Neural cell (in vitro differentiated cells): ENCODE data around the gene AP3D1. TPM values are rescaled to one million over a fixed set of nuclear protein-coding genes. Genes with fewer than 3 reads are reported as not detected.

ENCODE experiments used
- H2AFZ ChIP-seq: fragments of 200-600, 300-800 bp; sonication (generic), shearing (Covaris generic); 2 replicates; pipeline ENCODE4 v1.6.0; 2014; ENCODE audit warnings: low read depth, mild to moderate bottlenecking, antibody characterized with exemption, low read length, moderate library complexity
- H3F3A ChIP-seq: fragments of 200-600 bp; shearing (Covaris generic); 2 replicates; pipeline ENCODE4 v1.6.1; 2016; ENCODE audit warnings: mild to moderate bottlenecking, moderate library complexity, mixed read lengths, antibody characterized with exemption, low read length; ENCODE audit not compliant: insufficient read depth, poor library complexity, severe bottlenecking
- H3K27ac ChIP-seq: fragments of 200-600, 300-800 bp; sonication (generic), shearing (Covaris generic); 2 replicates; pipeline ENCODE4 v1.5.1; 2014; ENCODE audit warnings: mild to moderate bottlenecking, low read length, moderate library complexity
- H3K27me3 ChIP-seq: fragments of 300-800, 200-600 bp; sonication (generic), shearing (Covaris generic); 2 replicates; pipeline ENCODE4 v1.6.0; 2014; ENCODE audit warnings: mild to moderate bottlenecking, low read depth, low read length, moderate library complexity; ENCODE audit not compliant: insufficient read depth
- H3K36me3 ChIP-seq: fragments of 300-800, 200-600 bp; sonication (generic), shearing (Covaris generic); 2 replicates; pipeline ENCODE4 v1.5.1; 2014; ENCODE audit warnings: mild to moderate bottlenecking, antibody characterized with exemption, low read length, moderate library complexity; ENCODE audit not compliant: insufficient read depth
- H3K4me2 ChIP-seq: fragments of 300-800, 200-600 bp; sonication (generic), shearing (Covaris generic); 2 replicates; pipeline ENCODE4 v1.6.0; 2014; ENCODE audit warnings: mild to moderate bottlenecking, low read length
- H3K4me3 ChIP-seq: fragments of 300-800, 200-600 bp; sonication (generic), shearing (Covaris generic); 2 replicates; pipeline ENCODE4 v1.5.1; 2014; ENCODE audit warnings: mild to moderate bottlenecking, low read length, moderate library complexity
- H3K79me2 ChIP-seq: fragments of 200-600 bp; shearing (Covaris generic); replicated peaks from 2 replicates; pipeline ENCODE4 v1.6.0; 2014; ENCODE audit warnings: mild to moderate bottlenecking, low read length, moderate library complexity; ENCODE audit not compliant: insufficient read depth
- H3K9ac ChIP-seq: fragments of 300-800, 200-600 bp; sonication (generic), shearing (Covaris generic); 2 replicates; pipeline ENCODE4 v1.6.1; 2016; ENCODE audit warnings: mild to moderate bottlenecking, low read length, mixed read lengths
- H3K9me2 ChIP-seq: fragments of 200-600 bp; shearing (Covaris generic); 2 replicates; pipeline ENCODE4 v1.6.1; 2016; ENCODE audit warnings: mild to moderate bottlenecking, low read length, mixed read lengths; ENCODE audit not compliant: insufficient read depth
- H3K9me3 ChIP-seq: fragments of 200-600, 300-800 bp; sonication (generic), shearing (Covaris generic); 2 replicates; pipeline ENCODE4 v1.6.1; 2016; ENCODE audit warnings: mild to moderate bottlenecking, mixed run types, low read length, moderate library complexity, mixed read lengths
- H4K20me1 ChIP-seq: fragments of 200-600 bp; shearing (Covaris generic); 2 replicates; pipeline ENCODE4 v1.6.1; 2016; ENCODE audit warnings: mild to moderate bottlenecking, mixed run types; ENCODE audit not compliant: insufficient read depth
- EP300 ChIP-seq: fragments of 450-650 bp; conservative IDR thresholded peaks from 2 replicates; pipeline ENCODE4 v1.6.1; 2014; ENCODE audit warnings: antibody characterized with exemption, mild to moderate bottlenecking, moderate library complexity; ENCODE audit not compliant: poor library complexity, severe bottlenecking
- EZH2 ChIP-seq: fragments of 200-600, 300-800 bp; shearing (Covaris generic), sonication (generic); IDR thresholded peaks from 2 replicates; pipeline ENCODE4 v1.6.1; 2014; ENCODE audit warnings: antibody characterized with exemption, low read length, borderline replicate concordance, mild to moderate bottlenecking; ENCODE audit not compliant: insufficient read depth, poor library complexity, severe bottlenecking
- MXI1 ChIP-seq: fragments of 450-650 bp; conservative IDR thresholded peaks from 2 replicates; pipeline ENCODE4 v1.6.1; 2014; ENCODE audit warnings: antibody characterized with exemption, mild to moderate bottlenecking; ENCODE audit not compliant: poor library complexity, severe bottlenecking
- POLR2AphosphoS5 ChIP-seq: IDR thresholded peaks from 2 replicates; pipeline ENCODE4 v1.6.1; 2012
- RAD21 ChIP-seq: fragments of 450-650 bp; conservative IDR thresholded peaks from 2 replicates; pipeline ENCODE4 v1.6.1; 2014; ENCODE audit warnings: antibody characterized with exemption, mild to moderate bottlenecking, moderate library complexity
- SMC3 ChIP-seq: fragments of 450-650 bp; conservative IDR thresholded peaks from 2 replicates; pipeline ENCODE4 v1.6.1; 2014; ENCODE audit warnings: antibody characterized with exemption, mild to moderate bottlenecking, moderate library complexity; ENCODE audit not compliant: poor library complexity
- TAF1 ChIP-seq: IDR thresholded peaks from 2 replicates; pipeline ENCODE4 v1.6.1; 2012; ENCODE audit warnings: low read depth
- polyA plus RNA-seq: library from polyadenylated mRNA; depleted of rRNA; stranded (reverse); fragments of >200 nt; gene quantifications from 2 replicates; pipeline ENCODE4 v1.2.3, GENCODE V29; 2014
- TF ChIP-seq, protein P1 (sequence below): fragments of 450-650 bp; IDR thresholded peaks from 2 replicates; pipeline ENCODE4 v1.5.1; 2014; ENCODE audit warnings: antibody characterized with exemption, mild to moderate bottlenecking, moderate library complexity; ENCODE audit not compliant: poor library complexity, severe bottlenecking
- TF ChIP-seq, protein P2 (sequence below): IDR thresholded peaks from 2 replicates; pipeline ENCODE4 v1.6.1; 2012; ENCODE audit warnings: borderline replicate concordance

Gene AP3D1
- polyA plus RNA-seq, 1 donor from 2014 or later = 60.7 TPM

DNA sequence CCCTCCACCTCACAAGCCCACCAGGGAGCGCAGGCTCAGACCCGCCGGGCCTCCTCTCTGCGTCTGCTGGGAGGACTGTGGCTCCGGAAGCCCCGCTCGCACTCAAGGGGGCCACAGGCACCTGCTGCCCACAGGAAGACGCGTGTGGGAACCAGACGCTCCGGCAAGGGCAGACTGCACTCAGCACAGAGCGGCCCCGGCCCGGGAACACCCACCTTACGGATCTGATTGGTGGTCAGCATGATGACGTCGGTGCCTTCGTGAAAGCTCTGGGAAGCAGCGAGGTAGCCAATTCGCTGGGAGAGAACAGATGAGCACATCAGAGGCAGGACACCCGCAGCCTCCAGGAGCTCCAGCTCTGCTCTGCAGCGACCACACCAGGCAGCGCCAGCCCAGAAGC lies 14.6 kb downstream of the AP3D1 start:
- Histone ChIP-seq H3K36me3 (no peaks in the 10 kb centered on the region), H2AFZ (no peak overlapping the region), H3K4me3 (no peak overlapping the region), H3K27me3 (no peaks in the 10 kb centered on the region), H3K9me2 (no peaks in the 10 kb centered on the region), H3K9ac (no peak overlapping the region), H3F3A (no peaks in the 10 kb centered on the region), H3K27ac (no peak overlapping the region), H3K79me2 (peaks cover 14% of the 10 kb centered on the region), H3K4me2 (no peak overlapping the region), H4K20me1 (no peaks in the 10 kb centered on the region), H3K9me3 (no peaks in the 10 kb centered on the region)
- TF ChIP-seq, protein P1, sequence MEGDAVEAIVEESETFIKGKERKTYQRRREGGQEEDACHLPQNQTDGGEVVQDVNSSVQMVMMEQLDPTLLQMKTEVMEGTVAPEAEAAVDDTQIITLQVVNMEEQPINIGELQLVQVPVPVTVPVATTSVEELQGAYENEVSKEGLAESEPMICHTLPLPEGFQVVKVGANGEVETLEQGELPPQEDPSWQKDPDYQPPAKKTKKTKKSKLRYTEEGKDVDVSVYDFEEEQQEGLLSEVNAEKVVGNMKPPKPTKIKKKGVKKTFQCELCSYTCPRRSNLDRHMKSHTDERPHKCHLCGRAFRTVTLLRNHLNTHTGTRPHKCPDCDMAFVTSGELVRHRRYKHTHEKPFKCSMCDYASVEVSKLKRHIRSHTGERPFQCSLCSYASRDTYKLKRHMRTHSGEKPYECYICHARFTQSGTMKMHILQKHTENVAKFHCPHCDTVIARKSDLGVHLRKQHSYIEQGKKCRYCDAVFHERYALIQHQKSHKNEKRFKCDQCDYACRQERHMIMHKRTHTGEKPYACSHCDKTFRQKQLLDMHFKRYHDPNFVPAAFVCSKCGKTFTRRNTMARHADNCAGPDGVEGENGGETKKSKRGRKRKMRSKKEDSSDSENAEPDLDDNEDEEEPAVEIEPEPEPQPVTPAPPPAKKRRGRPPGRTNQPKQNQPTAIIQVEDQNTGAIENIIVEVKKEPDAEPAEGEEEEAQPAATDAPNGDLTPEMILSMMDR = no peak
- TF ChIP-seq MXI1 (no peak), EP300 (no peak), TAF1 (no peak), RAD21 (no peak), SMC3 (no peak), POLR2AphosphoS5 (no peak), EZH2 (no peak)
- TF ChIP-seq, protein P2, sequence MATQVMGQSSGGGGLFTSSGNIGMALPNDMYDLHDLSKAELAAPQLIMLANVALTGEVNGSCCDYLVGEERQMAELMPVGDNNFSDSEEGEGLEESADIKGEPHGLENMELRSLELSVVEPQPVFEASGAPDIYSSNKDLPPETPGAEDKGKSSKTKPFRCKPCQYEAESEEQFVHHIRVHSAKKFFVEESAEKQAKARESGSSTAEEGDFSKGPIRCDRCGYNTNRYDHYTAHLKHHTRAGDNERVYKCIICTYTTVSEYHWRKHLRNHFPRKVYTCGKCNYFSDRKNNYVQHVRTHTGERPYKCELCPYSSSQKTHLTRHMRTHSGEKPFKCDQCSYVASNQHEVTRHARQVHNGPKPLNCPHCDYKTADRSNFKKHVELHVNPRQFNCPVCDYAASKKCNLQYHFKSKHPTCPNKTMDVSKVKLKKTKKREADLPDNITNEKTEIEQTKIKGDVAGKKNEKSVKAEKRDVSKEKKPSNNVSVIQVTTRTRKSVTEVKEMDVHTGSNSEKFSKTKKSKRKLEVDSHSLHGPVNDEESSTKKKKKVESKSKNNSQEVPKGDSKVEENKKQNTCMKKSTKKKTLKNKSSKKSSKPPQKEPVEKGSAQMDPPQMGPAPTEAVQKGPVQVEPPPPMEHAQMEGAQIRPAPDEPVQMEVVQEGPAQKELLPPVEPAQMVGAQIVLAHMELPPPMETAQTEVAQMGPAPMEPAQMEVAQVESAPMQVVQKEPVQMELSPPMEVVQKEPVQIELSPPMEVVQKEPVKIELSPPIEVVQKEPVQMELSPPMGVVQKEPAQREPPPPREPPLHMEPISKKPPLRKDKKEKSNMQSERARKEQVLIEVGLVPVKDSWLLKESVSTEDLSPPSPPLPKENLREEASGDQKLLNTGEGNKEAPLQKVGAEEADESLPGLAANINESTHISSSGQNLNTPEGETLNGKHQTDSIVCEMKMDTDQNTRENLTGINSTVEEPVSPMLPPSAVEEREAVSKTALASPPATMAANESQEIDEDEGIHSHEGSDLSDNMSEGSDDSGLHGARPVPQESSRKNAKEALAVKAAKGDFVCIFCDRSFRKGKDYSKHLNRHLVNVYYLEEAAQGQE = no peak

DNA sequence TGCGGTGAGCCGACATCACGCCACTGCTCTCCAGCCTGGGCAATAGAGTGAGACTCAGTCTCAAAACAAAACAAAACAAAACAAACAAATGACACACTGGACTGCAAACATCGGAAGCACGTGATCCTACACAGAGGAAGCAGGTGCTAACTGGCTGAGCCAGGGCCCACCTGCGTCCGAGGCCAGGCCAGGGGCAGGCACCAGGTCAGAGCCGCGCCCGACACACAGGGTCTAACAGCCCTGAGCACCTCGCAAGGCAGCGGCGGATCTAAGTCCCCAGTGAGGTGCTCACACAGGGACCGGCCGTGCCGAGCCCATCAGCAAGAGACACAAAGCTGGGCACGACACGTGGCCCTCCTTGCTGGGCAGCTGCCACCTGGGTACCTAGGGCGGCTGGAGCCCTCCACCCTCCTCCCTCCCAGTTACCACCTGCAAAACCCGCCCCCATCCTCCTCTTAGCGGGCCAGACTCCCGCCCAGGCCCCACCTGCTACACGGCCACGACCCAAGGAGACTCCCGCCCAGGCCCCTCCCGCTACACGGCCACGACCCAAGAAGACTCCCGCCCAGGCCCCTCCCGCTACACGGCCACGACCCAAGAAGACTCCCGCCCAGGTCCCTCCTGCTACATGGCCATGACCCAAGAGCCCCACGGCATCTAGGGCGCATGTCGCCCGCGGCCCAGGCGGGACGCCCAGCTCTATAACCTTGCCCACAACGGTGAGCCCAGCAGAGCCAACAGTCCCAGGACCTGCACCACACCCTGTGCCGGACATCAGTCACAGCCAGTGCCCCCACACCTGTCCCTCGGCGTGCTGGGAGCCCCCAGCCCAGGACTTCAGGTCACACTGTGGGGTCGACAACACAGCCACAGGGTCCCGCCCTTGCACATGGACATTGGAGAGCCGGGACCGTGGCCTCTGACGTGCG lies 15.6 kb downstream of the AP3D1 start:
- no peak for TF ChIP-seq RAD21
- no peak for TF ChIP-seq POLR2AphosphoS5
- Histone ChIP-seq H3K79me2 (peaks cover 8% of the 10 kb centered on the region), H3K27me3 (no peaks in the 10 kb centered on the region), H4K20me1 (no peaks in the 10 kb centered on the region), H3K27ac (no peak overlapping the region), H3K4me3 (no peak overlapping the region), H3F3A (no peaks in the 10 kb centered on the region), H3K9ac (no peak overlapping the region), H3K9me3 (no peaks in the 10 kb centered on the region), H3K9me2 (no peaks in the 10 kb centered on the region), H2AFZ (no peak overlapping the region), H3K4me2 (no peak overlapping the region), H3K36me3 (no peaks in the 10 kb centered on the region)
